HG03135 (cell line): ENCODE data around the gene IBA57.

Source experiments
- ATAC-seq: cut with Tn5 transposase; IDR thresholded peaks from one replicate; pipeline ENCODE4 v1.9.1; 2021; ENCODE audit warnings: mild to moderate bottlenecking, moderate library complexity; ENCODE audit not compliant: unreplicated experiment

The IBA57 gene

GRCh38 chr1:228144193-228144992, 21.2 kb upstream of the IBA57 start:
- ATAC-seq, result no peak

GRCh38 chr1:228144993-228145343, 20.6 kb upstream of the IBA57 start:
- ATAC-seq, result no peak

GRCh38 chr1:228145463-228146416, 19.9 kb upstream of the IBA57 start:
- ATAC-seq, result no peak

GRCh38 chr1:228146417-228147150, 19.0 kb upstream of the IBA57 start:
- no peak for ATAC-seq

GRCh38 chr1:228147151-228147693, 18.4 kb upstream of the IBA57 start:
- ATAC-seq, result no peak

- ATAC-seq, result no peak
These were observed 17.8 kb upstream of the IBA57 start for GRCh38 chr1:228147768-228148167.

GRCh38 chr1:228148196-228148861, 17.3 kb upstream of the IBA57 start:
- ATAC-seq, result no peak

- ATAC-seq, result no peak
These were observed 16.6 kb upstream of the IBA57 start for GRCh38 chr1:228148935-228149405.

- no peak for ATAC-seq
These were observed 16.0 kb upstream of the IBA57 start, which contains the start of gene GJC2 for GRCh38 chr1:228149406-228150119. TSS of gene GJC2 (plus strand) at chr1:228149930. CDS start at chr1:228157759, 7,829 bp downstream.

- no peak for ATAC-seq
These were observed 15.5 kb upstream of the IBA57 start for GRCh38 chr1:228150120-228150460.

- no peak for ATAC-seq
These were observed 15.0 kb upstream of the IBA57 start for GRCh38 chr1:228150461-228151179.

- no peak for ATAC-seq
These were observed 14.3 kb upstream of the IBA57 start for GRCh38 chr1:228151180-228151925.

- no peak for ATAC-seq
These were observed 13.3 kb upstream of the IBA57 start for GRCh38 chr1:228152097-228152917.

- no peak for ATAC-seq
These were observed 12.7 kb upstream of the IBA57 start for GRCh38 chr1:228152918-228153258.

- no peak for ATAC-seq
These were observed 11.5 kb upstream of the IBA57 start for GRCh38 chr1:228154021-228154669.

- no peak for ATAC-seq
These were observed 10.7 kb upstream of the IBA57 start for GRCh38 chr1:228154670-228155571.
